ENCODE measurements around the gene BCL11B.

Gene BCL11B

GRCh38 chr14:99251721-99252120 is 20.3 kb downstream of the BCL11B start:
- Histone ChIP-seq H3K4me2 (ENCODE audit: low read length) (no peak overlapping the region), H3K27ac (ENCODE audit: low read depth, low read length, poor library complexity, severe bottlenecking) (no peak overlapping the region), H3K36me3 (ENCODE audit: insufficient read depth, low read length) (no peaks in the 10 kb centered on the region), H3K4me3 (ENCODE audit: low read depth, low read length, poor library complexity, severe bottlenecking) (no peak overlapping the region), H3K9me2 (ENCODE audit: low read depth, low read length) (no peaks in the 10 kb centered on the region), H3K9ac (ENCODE audit: low read length) (no peak overlapping the region), H3K4me1 (ENCODE audit: insufficient read depth, low read length, severe bottlenecking) (no peaks in the 10 kb centered on the region), H4K20me1 (ENCODE audit: insufficient read depth, low read length) (no peaks in the 10 kb centered on the region), H3K27me3 (ENCODE audit: insufficient read depth, low read length) (0 out of 2 replicates have a peak, but pooled peaks cover 6% of the 10 kb centered on the region), H3K9me3 (ENCODE audit: low read length) (no peaks in the 10 kb centered on the region), H2AFZ (ENCODE audit: low read length) (no peak overlapping the region), H3K79me2 (ENCODE audit: insufficient read depth, low read length) (no peaks in the 10 kb centered on the region), H3F3A (ENCODE audit: insufficient read depth, low read length) (no peaks in the 10 kb centered on the region)
- TF ChIP-seq EZH2 (IDR thresholded peaks at IDR 0.05; ENCODE audit: borderline replicate concordance, low read length) = no peak
- TF ChIP-seq CTCF (IDR thresholded peaks at IDR 0.05; ENCODE audit: low read length) = no peak

GRCh38 chr14:99250636-99251208 is 21.3 kb downstream of the BCL11B start:
- H3K9me3 ChIP-seq (ENCODE audit: low read length) = no peaks in the 10 kb centered on the region
- H3K27me3 ChIP-seq (ENCODE audit: insufficient read depth, low read length) = 0 out of 2 replicates have a peak, but pooled peaks cover 6% of the 10 kb centered on the region

GRCh38 chr14:99249389-99249788 is 22.6 kb downstream of the BCL11B start:
- Histone ChIP-seq H3K4me1 (ENCODE audit: insufficient read depth, low read length, severe bottlenecking) (no peaks in the 10 kb centered on the region), H3K79me2 (ENCODE audit: insufficient read depth, low read length) (no peaks in the 10 kb centered on the region), H3K9ac (ENCODE audit: low read length) (no peak overlapping the region), H3K27ac (ENCODE audit: low read depth, low read length, poor library complexity, severe bottlenecking) (no peak overlapping the region), H3K27me3 (ENCODE audit: insufficient read depth, low read length) (0 out of 2 replicates have a peak, but pooled peaks cover 4% of the 10 kb centered on the region), H3K4me2 (ENCODE audit: low read length) (no peak overlapping the region), H3F3A (ENCODE audit: insufficient read depth, low read length) (no peaks in the 10 kb centered on the region), H3K9me2 (ENCODE audit: low read depth, low read length) (no peaks in the 10 kb centered on the region), H4K20me1 (ENCODE audit: insufficient read depth, low read length) (no peaks in the 10 kb centered on the region), H2AFZ (ENCODE audit: low read length) (no peak overlapping the region), H3K9me3 (ENCODE audit: low read length) (no peaks in the 10 kb centered on the region), H3K36me3 (ENCODE audit: insufficient read depth, low read length) (no peaks in the 10 kb centered on the region), H3K4me3 (ENCODE audit: low read depth, low read length, poor library complexity, severe bottlenecking) (no peak overlapping the region)
- TF ChIP-seq CTCF (IDR thresholded peaks at IDR 0.05; ENCODE audit: low read length) (no peak), EZH2 (IDR thresholded peaks at IDR 0.05; ENCODE audit: borderline replicate concordance, low read length) (no peak)

More at GRCh38 chr14:99250636-99251208, 21.3 kb downstream of the BCL11B start:
- H3K27ac ChIP-seq (ENCODE audit: low read depth, low read length, poor library complexity, severe bottlenecking) = no peak overlapping the region
- no peaks in the 10 kb centered on the region for H3K9me2 ChIP-seq (ENCODE audit: low read depth, low read length)
- no peak overlapping the region for H3K4me3 ChIP-seq (ENCODE audit: low read depth, low read length, poor library complexity, severe bottlenecking)
- H4K20me1 ChIP-seq (ENCODE audit: insufficient read depth, low read length) = no peaks in the 10 kb centered on the region
- no peak for TF ChIP-seq CTCF (IDR thresholded peaks at IDR 0.05; ENCODE audit: low read length)
- no peak for TF ChIP-seq EZH2 (IDR thresholded peaks at IDR 0.05; ENCODE audit: borderline replicate concordance, low read length)
- H3K4me2 ChIP-seq (ENCODE audit: low read length) = no peak overlapping the region
- H3K4me1 ChIP-seq (ENCODE audit: insufficient read depth, low read length, severe bottlenecking) = no peaks in the 10 kb centered on the region
- no peaks in the 10 kb centered on the region for H3K36me3 ChIP-seq (ENCODE audit: insufficient read depth, low read length)
- no peak overlapping the region for H2AFZ ChIP-seq (ENCODE audit: low read length)
- H3K79me2 ChIP-seq (ENCODE audit: insufficient read depth, low read length) = no peaks in the 10 kb centered on the region
- H3F3A ChIP-seq (ENCODE audit: insufficient read depth, low read length) = no peaks in the 10 kb centered on the region
- H3K9ac ChIP-seq (ENCODE audit: low read length) = no peak overlapping the region
